Cardiac septum (tissue), 1 donor: ENCODE results near the gene RNF26. TPM values are rescaled to one million over a fixed set of nuclear protein-coding genes. Genes with fewer than 3 reads are reported as not detected.

Source experiments
- DNase-seq: peaks from one replicate; pipeline ENCODE4 v3.0.0-alpha.2; 2020; ENCODE audit warnings: low spot score
- intact Hi-C: fragments of 100-400 bp; cut with DNase I; formaldehyde crosslinking; loops from one replicate; pipeline ENCODE4 v1.14.0; 2022
- total RNA-seq: library from RNA; stranded (reverse); fragmentation: NEBNext Ultra II Directional; extraction: Animal tissue kit (Norgen Biotek cat#: 25700); gene quantifications from one replicate; pipeline ENCODE4 v1.2.1, GENCODE V29; 2021
- donor health status: DM: no; HTN: no; CAD: no.

Gene RNF26
- total RNA-seq, 1 donor from 2014 or later: 10.7 TPM

DNA sequence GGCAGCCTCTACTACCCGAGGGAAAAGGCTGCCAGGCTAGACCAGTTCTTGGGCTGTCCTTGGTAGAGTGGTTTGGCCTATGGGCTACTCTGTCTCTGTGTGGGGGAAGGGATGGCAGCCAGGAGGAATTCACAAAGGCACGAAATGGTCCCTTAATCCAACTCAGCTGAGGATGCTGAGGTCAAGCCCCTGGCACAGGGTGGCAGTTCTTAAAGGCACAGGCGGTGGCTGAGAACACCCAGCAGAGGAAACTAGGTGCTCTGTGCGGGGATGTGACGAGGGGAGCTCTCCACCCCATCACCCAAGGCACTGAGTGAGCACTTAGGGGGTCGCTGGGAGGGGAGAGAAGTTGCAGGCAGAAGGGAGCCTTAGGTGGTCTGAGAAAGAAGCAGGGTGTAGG lies 12.3 kb downstream of the RNF26 start, which contains the start of gene MFRP:
Gene MFRP (minus strand): TSS at position 101 of the 400 bp plus-strand sequence. CDS start 192 bp downstream, outside the sequence.
- DNase-seq: no peak
- intact Hi-C loops: no loop called here

DNA sequence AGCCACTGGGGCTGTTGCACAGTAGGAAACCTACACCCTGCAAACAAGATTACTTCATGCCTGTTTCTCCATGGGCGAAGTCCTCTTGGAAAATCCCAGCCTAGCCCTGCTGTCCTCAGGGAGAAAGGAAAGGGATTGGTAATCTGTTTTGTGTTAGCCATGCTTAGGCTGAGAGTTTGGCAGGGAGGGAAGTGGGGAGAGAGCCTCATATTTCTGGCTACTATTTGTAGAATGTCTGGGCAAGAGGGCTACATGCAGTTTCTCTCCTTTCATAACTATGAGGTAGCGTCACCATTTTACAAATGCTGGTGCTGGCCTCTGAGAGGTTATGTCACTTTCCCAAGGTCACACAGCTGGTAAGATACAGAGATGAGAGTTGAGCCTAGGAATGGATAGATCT lies 12.9 kb downstream of the RNF26 start:
- intact Hi-C loops: no loop called here
- DNase-seq: no peak

DNA sequence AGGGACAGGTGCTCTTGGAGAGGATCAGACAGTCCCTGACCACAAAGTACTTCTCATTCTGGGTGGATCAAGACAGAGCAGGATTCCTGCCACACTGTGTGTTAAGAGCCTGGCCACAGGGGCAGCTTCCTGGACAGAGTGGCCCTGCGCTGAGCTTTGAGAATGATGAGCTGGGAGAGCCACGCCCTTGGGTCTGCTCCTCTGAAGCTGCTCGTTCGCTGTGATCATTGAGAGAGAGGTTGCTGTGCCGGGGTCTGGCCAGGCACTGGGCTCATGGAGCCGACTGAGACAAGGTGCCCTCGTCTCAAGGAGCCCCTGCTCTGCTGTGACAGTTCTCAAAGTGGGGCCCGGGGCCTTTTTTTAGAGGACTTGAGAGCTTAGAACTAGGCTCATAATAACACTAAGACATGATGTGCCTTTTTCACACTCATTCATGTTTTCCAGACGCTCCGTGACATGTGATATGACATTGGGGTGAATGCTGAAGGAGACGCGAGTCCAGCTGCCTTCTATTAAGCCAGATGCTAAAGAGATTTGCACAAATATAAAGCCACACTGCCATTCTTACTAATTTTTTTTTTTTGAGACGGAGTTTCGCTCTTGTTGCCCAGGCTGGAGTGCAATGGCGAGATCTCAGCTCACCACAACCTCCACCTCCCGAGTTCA lies 13.7 kb downstream of the RNF26 start:
- intact Hi-C loops: no loop called here
- DNase-seq: no peak

DNA sequence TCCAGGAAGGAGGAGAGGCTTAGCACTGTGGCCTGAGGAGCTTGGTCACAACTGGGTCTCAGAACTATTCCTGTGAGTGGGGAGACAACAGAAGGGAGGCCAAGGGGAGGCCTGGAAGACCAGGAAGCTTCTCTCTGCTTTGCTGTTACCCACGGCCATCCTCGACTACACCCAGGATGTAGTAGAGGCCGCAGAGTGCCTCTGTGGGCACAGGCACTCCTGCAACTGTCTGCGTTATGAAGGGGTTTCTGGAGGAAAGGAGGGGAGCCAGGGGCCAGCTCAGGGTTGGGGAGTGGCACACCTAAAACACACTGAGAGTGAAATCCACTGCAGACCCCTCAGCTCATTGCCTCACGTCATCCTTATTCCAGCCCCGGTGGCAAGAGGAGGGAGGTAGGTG lies 16.0 kb downstream of the RNF26 start:
- intact Hi-C loops: no loop called here

DNA sequence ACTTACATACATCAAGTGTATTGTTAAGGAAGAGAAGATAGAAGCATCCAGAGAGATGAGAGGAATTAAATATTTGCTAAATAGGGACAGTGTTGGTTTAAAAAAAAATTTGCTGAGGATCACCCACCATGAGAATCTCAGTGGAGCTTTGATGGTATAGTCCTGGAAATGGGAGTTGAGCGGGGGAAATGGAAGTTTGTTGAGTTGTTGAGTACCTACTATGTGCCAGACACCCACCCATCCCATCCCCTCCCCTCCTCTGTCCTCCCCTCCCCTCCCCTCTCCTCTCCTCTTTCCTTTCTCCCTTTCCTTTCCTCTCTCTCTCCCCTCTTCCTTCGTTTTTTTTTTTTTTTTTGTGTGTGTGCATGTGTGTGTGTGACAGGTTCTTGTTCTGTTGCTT lies 16.9 kb downstream of the RNF26 start:
- intact Hi-C loops: no loop called here
- no peak for DNase-seq

More for the DNA sequence above, 16.0 kb downstream of the RNF26 start:
- no peak for DNase-seq

DNA sequence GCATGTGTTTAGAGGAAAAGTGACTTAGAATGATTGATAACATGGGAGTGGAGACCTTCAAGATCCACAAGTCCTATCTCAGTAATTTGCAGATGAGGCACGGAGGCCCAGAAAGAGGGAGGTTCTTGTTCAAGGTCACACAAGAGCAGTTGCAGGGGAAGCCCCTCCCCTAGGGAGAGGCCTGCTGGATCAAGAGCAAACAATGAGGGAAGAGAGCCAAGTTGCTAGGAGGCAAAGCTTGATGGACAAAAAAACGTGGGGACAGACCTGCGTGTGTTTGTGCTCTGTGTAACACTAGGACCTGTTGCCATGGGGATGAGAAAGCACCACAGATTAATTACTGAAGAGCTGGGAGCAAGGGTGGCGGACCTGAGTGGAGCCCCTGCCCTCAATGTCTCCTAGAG lies 18.5 kb downstream of the RNF26 start:
- no peak for DNase-seq
- intact Hi-C loops: no loop called here

DNA sequence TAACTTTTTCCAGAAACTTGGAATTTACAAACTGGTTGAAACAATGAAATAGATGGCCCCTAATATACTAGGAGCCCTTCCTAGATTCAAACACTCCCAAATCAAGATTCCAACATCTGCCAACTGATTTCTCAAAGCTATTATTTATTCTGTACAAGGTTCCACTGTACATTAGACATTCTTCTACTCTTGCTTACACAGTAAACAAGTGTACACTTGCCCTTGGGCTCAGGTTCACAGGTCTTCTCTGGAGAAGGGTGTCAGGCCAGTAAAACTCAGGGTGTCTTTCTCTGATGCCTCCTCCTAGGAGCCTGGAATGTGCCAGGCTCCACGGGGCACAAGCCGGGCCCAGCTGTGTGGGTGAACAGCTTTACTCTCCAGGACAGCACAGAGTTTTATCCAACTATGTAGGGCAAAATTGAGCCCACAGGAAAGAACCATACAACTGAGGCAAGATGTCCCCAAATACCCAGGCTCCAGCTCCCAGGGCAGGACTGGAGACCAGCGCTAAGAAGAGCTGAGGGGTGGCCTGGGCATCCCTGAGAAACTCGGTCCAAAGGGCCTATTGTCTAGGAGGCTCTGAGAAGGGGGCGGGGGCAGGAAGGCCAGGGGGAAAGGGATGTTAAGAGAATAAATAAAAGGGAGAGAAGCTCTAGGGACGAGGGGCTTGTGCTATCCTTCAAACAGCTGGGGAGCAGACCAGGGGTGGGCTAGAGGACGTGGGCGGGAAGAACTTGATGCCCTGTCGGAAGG lies 20.9 kb downstream of the RNF26 start:
- intact Hi-C loops: no loop called here
- DNase-seq: no peak

DNA sequence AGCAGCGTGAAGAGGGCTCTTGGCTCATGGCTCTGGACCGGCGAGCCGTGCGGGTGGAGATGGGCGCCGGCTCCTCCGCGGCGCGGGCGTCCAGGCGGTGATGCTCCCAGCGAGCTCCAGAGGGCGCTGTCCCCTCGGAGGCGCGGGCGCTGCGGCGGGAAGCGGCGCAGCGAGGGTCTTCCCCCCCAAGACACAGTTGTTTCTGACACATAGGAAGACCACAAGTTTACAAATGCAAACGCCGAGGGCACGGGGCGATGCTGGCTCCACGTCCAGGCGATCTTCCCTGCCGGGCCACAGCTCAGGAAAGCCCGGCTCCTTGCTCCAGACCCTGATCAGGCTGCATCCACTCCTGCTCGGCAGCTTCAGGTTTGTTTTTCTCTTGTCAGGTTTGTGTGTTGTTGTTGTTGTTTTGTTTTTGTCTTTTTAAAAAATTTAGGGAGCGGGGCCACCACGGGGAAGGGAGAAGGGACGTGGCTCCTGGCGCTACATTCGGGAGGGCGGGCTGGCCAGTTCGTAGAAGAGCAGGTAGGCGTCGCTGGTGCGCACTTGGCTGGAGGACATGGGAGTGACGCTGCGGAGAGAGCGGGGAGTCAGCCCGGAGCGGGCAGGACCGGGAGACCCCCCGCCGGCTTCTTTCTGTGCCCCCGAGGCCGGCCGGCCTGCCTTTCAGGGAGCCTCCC lies 22.2 kb downstream of the RNF26 start:
- intact Hi-C loops: loop anchor here (1.0 to 2.0 kb wide), 2 partner anchors 16 to 118 kb away; no protein-coding TSS in a partner anchor
- peak; percentile 92 for DNase-seq

DNA sequence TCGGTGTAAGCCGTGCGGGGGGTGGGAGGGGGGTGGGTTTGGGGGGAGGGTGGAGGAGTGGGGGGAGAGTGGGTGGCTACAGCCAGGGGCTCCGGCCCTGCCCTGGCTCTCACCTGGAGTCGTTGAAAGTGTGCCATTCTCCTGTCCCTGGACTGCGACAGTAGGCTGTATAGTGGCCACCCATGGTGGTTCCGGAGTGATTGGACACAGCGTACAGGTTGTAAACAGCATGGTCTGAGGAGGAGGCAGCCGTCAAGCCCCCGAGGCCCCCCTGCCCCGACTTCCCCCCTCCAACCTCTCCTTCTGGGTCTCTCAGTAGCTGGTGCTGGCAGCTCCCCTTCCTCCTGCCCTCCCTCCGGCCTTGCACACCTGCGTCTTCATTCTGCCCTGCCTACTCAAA lies 22.7 kb downstream of the RNF26 start:
- intact Hi-C loops: loop anchor here (2.0 kb wide), 1 partner anchor 118 kb away; no protein-coding TSS in a partner anchor
- DNase-seq: no peak

DNA sequence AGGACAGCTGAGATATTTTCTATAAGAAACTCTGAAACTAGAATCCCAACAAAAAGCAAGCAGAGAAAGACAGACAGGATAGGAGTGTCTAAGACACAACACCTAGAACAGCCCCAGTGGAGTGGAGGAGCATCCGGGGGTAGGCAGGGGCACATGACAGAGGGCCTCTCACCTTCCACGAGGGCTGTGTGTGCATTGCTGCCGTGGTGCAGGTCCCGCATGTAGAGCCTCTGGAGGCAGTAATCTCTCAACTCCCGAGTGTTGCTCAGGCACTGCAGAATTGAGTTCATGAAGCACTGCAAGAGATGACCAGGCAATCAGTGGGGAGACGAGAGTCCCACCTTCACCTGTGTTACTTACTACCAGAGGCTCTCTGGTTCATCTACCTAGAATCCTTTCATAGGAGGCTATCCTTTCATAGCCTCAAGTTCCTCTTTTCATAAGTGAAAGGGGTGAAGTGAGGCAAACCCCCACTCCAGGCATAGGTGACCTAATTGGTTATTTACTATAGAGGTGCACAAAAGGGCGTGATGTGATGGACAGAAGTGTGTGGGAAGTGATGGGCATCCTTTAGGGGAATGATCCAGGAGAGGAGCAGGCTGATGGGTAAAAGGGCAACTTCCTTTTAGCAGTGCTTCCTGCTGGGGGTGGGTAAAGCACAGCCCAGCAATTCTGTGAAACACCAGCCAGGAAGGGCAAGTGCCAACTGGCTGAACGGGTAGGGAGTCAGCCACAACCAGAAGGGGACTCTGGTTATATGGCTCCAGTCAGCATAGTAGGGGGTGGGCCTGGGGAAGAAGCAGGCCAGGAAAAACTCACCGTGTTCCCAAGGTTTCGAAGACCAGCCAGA lies 25.3 kb downstream of the RNF26 start:
- no peak for DNase-seq
- intact Hi-C loops: no loop called here

DNA sequence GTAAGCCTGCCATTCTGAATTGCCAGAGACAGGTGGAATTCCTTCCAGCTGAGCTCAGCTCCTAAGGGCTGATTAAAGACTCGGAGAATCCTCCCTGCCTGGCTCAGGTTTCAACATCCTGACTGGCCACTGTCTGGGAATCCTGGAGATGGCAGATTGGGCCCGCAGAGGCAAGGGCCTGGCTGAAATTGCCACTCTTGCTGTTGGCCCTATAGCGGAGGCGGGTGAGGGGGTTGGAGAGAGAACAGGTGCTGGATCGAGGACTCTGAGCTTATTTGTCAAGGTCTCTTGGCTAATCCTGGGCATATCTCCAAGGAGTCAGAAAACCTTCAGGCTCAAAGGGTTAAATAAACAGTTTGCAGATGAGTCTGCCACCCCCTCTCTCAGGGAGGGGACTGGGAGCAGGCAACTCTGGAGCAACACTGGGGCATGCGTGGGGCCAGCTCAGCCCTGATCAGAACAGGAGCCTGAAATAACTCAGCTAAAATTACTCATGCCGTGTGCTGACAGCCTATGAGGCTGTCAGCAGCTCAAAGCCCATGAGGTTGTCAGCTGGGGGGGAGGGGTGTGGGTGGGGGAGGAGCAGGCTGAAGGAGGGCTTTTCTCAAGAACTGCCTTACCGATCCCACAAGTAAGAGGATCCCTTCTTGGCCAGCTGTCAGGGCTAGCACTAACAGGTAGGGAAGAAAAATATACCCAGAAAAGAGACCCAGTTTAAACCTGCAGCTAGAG lies 26.9 kb downstream of the RNF26 start:
- no peak for DNase-seq
- intact Hi-C loops: no loop called here

DNA sequence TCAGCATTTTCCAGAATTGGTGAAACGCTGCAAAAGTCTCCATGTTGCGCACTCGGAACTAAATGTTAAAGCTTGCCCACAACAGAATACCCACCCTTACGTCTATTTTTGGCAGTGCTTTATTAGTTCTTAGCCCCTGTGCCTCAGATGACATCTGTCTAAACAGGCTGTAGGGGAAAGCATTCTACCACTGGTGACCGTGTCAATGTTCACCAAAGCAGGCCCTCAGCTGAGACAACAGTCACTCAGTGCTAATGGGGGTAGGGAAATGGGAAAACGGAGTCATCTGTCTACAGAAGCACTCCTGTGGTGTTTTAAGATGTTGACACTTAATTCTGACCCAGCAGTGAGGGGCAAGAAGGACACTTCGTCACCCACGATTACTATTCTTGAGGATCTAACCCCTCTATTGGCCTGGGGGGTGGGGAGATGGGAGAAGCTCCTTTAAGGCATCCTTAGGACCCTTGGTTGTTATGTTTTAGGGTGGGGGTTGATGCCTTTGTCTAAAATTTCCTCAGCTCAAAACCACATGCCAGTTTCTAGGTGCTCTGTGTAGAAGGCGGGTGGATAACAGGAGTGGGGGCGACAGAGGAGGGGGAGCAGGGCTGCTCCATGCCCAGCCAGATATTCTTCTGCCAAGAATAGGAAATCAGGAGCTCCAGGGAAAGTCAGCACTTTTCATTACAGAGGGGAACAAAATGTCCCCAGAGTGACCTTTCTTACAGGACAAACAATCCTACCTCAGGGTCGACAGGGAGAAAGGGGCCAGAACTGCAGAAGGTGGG lies 27.8 kb downstream of the RNF26 start:
- intact Hi-C loops: no loop called here
- DNase-seq: no peak

DNA sequence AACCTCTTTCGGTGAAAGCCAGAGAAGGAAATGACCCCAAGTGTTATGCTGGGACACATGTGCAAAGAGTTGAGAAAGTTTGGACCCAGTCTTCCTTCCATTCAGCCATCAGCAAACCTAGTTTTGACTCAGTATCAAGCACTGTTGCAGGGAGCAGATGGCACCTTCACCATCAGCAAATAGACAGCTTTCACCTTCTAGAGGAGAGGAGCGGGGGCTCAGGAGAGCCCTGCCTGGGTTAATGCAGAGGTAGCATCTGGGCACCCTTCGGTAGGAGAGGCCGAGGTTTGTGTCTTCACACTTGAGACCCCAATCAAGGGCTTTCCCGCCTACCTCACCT lies 28.4 kb downstream of the RNF26 start:
- intact Hi-C loops: no loop called here

DNA sequence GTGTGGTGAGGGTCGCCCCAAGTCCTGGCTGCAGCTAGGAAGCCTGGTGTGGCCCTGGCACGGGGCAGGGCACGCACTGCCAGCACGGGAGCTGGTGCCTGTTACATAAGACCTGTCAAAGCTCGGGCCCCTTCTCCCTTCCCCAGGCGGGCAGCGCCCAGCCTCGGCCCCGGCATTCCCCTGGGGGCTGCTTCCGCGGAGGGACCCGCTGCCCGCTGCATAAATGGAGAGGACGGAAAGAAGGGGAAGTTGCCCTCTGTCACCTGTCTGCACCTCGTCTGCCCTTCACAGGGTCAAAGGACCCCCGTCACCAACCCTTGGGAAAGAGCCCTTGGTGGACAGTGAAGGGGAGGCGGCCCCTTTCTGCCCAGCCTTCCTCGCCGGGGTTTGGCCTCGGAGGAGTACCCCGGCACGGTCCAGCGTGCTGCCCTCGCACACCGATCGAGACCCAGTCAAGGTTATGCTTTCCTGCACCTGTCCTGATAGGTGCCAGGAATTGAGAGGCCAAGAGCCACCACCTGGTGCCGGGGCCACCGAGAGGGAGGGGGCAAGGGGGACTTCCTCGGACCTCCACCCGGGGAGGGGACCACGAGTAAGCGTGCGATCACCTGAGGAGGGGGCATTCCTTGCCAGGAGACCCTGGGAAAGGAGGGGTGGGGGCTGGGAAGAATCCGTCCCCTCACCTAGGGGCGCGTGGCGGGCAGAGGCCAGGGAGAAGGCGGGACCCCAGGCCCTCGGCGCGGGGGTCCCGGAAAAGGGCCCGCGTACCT lies 28.9 kb downstream of the RNF26 start:
- DNase-seq: no peak

More for the DNA sequence above, 28.4 kb downstream of the RNF26 start:
- DNase-seq: no peak

DNA sequence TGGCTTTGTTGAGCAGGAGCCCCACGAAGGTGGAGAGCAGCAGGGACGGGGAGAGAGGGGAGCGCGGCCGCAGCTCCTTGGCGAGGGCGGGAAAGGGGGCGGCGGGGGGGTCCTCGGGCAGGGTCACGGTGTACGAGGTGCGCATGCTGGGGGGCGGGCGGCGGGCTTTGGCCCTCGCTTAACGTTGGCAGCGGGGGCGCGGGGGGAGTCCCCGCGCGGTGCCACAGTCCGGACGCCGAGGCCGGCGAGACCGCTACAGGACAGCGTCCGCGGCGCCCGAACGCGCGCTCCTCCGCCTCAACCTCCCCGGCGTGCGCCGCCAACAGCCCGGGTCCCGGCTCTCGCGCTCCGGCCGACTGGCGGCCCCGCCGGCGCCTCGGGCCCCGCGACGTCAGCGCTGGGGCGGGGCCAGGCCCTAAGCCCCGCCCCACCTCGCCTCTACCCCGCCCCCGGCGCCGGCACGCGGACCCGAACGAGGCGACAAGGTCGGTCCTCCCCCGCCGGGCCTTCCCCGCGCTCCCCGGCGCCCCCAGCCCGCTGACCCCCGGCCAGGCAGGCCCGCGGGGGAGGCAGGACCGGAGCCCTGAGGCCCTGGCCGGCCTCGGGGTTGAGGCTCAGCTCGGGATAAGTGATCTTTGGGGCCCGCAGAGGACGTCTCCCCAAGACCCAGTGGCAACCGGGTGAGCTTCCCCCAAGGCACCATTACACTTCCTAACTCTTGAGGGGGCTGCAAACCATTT lies 29.7 kb downstream of the RNF26 start:
- intact Hi-C loops: no loop called here
- DNase-seq: no peak

More for the DNA sequence above, 28.9 kb downstream of the RNF26 start:
- intact Hi-C loops: no loop called here

DNA sequence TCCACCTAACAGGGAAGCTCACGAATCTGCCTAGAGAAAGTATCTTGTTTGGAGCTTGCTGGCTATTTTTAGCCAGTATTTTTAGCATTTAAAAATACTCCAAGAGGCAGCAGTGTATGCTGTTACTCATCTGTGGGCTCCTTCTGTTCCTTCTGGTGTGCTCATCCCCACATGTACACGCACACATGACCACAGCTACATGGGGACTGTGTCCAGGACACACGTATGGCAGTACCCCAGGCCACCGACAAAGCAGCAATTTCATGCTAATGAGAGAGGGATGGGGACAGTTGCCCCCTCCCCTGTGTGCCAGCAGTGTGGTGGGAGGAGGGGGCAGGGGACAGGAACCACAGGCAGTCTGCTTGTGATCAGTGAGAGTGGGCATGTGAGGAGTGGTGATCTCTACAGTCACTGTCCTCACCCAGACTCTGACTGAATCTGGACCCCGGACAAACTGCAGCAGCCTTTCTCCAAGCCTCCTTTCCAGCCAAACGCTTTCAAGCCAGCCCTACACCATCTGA lies 30.8 kb downstream of the RNF26 start:
- no peak for DNase-seq
- intact Hi-C loops: no loop called here
